GM04503 (cell line): ENCODE results near the gene CLEC2A.

Experiments
- DNase-seq: peaks from one replicate; pipeline ENCODE4 v3.0.0-alpha.2; 2012; ENCODE audit warnings: low read depth

CLEC2A gene

DNA sequence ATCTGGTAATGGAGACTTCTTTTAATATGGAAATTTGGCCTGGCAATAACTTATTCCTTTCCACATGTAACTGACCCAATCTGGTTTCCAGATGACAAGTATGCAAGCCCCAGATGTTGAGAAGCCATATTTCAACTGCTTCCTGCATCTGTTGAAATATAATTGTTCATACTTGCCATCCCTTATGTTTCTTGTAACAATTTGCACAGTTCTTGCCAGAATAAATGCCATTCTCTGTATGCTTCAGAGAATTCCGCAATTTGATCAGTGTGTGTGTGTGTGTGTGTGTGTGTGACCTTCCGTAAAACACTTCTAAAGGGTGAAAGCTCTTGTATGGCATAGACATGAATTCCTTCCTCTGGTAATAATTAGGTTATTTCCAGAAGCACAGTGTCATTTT is 1.8 kb upstream of the CLEC2A start:
- peak; percentile 77 for DNase-seq

DNA sequence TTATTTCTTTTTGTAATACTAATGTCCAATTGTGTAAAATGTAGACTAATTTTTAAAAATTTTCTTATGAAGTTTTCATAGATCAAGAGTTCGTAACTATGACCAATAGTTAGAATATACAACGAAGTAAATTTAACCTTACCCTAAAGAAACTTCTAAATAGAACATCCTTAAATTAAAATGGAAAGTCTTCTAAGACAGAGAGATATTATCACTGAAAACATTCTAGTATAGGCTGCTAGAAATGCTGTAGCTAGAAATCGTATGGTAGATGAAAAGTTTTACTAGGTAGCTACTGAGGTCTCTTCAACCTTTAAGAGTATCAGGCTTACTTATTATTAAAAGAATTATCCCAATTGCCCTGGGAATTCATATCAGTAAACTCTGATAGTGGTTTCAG is 925 bp downstream of the CLEC2A start:
- DNase-seq, result no peak

- DNase-seq, result no peak
These were observed 3.6 kb downstream of the CLEC2A start for GRCh38 chr12:9928607-9929006.

GRCh38 chr12:9926876-9927275 is 5.3 kb downstream of the CLEC2A start:
- no peak for DNase-seq

DNA sequence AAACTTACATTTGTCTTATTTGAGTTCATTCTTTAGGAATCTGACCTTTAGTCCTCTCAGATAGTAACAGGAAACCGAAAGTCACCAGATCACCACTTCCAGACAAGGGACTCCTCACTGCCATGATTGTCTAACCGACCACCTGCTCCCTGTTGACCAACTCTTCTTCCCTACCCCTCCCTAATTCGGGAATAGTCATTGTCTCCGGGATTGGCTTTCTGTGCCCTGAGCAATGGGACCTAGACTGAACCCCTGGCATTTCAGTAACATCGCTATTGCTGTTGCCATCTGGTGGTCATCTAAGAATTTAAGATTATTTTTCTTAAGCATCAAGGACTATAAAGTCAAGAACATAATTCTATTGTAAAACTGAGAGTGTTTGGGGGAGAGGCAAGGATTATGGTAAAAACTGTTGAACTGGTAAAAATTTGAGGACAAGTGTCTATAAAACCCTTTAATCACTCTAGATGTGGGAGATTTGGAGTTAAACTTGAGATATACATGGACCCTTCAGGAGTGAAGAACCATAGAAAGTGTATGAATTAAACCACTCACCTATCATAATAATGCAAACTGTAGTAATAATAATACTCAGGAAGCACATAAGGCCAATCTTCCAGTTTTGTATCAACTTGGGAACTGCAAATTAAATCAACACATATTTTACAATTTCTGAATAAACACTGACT is 6.3 kb downstream of the CLEC2A start:
- DNase-seq, result no peak

DNA sequence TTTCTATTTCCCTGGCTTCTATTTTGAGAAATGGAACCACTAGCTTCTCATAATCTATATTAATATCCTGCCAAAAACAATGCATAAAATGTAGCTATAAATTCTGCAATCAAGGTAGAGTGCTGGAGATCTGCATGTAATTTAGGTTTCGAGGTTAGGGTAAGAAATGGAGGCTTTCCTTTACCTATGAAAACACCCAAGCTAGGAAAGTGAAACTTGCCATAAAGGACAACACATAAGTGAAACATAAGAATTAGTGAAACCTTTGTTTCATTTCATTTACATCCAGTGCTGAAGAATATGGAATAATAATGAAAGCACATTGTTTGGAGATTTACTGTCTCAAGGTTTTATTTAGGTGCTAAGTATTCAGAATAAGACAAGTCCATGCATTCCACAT is 9.7 kb downstream of the CLEC2A start:
- no peak for DNase-seq

GRCh38 chr12:9920451-9920850 is 11.7 kb downstream of the CLEC2A start:
- DNase-seq, result no peak

GRCh38 chr12:9919443-9919842 is 12.7 kb downstream of the CLEC2A start:
- no peak for DNase-seq

DNA sequence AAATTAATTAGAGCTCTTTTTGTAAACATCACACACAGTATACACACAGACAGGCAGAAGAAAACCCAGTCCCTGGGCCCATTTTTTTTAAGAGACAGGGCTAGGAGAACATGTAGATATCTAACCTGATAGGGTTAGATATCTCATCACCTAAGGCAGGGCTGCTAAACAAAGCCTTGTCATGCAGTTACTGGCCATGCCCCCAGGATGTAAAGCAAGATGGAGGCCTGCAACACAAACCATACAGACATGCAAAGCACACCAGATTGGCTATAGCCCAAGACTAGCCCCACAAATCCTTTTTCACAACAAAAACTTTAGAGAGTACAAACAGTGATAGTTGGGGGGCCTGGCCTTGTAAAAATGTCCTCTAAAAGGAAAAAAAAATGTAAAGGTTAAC is 20.5 kb downstream of the CLEC2A start:
- DNase-seq, result no peak

DNA sequence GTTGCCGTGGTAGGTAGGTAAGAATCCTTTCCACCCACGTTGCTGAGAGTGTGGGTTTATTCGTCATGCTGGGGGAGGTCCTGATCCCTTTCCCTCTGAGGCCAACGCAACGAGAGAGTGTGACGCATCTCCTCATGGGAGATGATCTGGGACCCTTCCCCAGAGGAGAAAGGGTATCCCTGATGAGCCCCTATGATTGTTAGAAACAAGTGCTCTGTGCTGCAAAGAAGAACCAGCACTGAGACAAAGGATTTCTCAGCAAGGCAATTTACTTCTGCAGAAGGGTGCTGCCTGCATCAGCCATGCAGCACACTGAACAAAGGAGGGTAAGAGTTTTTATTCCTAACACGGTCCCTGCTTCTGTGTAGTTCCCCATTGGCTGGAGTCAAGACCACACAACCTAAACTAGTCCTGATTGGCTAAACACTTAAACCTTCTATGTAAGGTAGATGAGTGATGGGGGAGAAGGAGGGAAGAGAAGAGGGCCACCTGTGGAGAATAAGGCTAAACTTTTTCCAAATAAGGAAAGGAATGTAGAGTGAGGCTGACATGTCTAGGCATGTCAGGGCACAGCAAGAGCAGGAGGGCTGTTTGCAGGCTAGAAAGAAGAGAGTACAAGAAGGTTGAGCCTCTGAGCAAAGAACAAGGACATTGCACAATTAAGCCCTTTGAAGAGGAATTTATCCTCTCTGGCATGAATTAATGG is 21.3 kb downstream of the CLEC2A start:
- no peak for DNase-seq

- no peak for DNase-seq
These were observed 22.4 kb downstream of the CLEC2A start for GRCh38 chr12:9909724-9910123.

DNA sequence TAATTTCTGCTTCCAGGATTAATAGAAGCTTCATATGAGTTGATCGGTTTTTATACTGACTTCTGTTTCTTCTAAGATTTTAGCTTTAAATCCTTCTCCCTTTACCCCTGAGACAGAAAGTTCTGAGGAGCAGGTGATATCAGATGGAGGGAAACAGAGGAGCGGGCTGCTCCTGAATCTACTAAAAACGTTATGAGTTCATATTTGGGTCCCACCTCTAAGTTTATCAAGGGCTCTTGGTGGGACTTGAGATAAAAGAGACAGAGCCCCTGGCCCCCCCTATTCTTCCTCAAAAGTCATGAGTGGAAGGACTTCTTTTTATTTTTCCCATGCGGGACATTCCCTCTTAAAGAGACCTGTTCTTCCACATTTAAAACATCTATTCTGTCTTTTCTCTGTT is 23.8 kb downstream of the CLEC2A start:
- DNase-seq, result no peak

- DNase-seq, result no peak
These were observed 24.4 kb downstream of the CLEC2A start for GRCh38 chr12:9907769-9908168.

- DNase-seq, result no peak
These were observed 25.3 kb downstream of the CLEC2A start for GRCh38 chr12:9906873-9907272.

- DNase-seq, result no peak
These were observed 29.5 kb downstream of the CLEC2A start for GRCh38 chr12:9902539-9903228.

DNA sequence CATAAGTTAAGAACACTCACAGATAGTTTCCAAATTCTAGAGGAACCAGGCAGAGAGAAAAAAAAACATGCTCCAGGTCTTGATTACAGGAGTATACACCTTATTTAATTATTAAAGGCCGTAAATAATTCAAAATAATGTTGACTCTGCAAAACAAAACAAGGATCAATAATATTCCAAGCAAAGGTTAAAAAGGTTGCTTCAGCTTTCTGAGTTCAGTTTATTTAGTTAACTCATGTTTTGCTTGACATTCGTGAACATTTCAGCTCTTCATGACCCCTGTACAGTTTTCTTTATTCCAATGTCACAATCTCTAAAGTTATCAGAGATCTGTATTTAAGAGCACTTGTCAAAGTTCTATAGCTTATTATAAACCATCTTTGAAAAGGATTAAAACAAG is 31.2 kb downstream of the CLEC2A start:
- no peak for DNase-seq

- DNase-seq, result no peak
These were observed 33.0 kb downstream of the CLEC2A start for GRCh38 chr12:9899209-9899608.

GRCh38 chr12:9897535-9897934 is 34.6 kb downstream of the CLEC2A start:
- DNase-seq, result no peak

- no peak for DNase-seq
These were observed 36.8 kb downstream of the CLEC2A start for GRCh38 chr12:9895215-9895971.

DNA sequence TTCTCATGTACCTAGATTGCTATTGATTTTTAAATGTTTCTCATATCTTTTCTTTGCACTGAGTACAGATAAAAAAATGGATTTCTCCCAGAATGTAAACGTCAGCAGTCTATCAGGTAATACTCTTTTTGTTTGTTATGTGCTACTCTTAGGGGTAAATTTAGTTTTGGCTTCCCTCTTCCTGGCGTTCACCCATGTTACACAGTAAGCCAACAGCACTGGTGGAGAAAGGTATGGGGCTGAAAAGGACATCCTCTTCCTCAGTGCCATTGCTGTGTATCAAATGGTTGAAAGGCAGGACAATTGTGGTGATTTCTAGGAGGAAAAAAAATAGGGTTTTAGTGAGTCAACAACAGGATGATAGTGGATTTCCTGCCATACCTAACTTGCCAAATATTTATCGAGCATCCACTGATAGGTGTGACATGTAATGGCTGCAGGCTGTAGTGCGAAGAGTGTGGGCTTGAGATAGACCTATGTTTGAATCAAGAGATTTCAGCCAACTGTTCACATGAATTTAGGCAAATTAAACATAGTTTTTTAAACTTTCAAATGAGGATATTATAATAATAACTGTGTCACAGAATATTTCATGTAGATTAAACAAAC is 43.4 kb downstream of the CLEC2A start:
- no peak for DNase-seq

DNA sequence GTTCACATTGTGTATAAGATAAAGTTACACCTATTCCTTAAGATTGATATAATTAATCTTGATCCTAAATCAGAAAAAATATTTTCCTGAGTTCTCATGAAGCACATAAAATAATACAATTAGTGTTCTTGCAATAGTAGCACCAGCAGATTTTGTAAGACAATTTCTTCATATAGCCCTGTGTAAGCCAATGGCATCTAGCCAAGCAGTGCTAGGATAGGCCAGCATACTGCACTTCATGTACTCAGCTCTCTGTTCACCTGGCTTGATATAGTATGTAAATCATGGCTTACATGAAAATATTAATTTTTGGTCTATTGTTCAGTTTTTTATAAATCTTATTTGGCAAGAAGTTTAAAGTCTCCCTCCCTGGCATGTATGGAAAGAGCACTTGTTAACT is 49.0 kb downstream of the CLEC2A start:
- DNase-seq, result no peak

GRCh38 chr12:9881988-9882387 is 50.2 kb downstream of the CLEC2A start:
- DNase-seq, result no peak
